ENCODE data around the gene KIAA1217. TPM values are rescaled to one million over a fixed set of nuclear protein-coding genes. Genes with fewer than 3 reads are reported as not detected.

Gene KIAA1217
- polyA plus RNA-seq, 1 experiment = 2.2 TPM

DNA sequence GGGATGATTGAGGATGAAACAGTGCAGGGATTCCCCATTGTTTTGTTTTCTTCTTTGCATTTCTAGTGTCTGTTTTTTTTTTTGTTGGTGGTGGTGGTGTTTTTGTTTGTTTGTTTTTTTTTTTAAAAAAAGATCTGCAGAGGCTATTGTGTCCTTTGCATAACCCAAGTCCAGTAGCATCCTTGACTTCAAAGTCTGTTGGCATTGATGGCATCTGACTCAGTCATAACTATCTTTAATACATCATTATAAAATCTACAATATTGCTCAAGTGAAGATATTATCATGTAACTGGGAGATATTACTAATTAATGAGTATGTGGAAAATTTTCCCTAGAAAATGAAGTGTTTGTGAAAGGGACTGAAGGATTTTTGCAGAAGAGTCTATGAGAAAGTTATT is 70.2 kb downstream of the KIAA1217 start:
- ChIA-PET POLR2A (interaction anchor here (0.6 kb wide), 1 partner anchor 64 kb away, joined by 3 read pairs; no protein-coding TSS in a partner anchor), CTCF (no interaction called here)

DNA sequence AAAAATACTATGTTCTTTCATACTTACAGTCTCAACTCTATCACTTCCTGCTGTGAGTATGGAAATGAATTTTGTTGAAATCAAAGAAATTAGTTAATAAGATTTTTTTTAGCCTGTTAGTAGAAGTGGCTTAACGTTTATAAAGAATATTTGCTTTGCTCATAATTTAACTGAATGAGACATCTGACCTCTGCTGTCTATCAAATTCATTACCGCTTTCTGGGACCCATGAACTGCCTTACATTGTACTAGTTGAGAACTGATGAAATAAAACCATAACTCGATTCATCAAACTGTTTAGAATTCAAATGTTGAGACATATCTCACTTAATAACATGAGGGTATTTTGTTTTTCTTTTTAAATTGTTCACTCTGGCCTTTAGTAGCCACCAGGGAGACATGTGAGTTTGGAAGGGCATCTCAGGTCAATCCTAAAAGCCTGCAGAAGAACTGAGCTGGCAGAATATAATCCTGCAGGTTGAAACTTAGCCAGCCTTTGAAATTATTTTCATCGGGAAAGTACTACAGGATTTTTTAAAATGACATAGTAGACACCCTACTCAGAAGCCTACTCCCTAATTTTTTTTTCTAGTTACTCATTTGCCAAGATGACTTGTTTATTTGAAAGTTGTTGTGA is 78.7 kb downstream of the KIAA1217 start:
- ChIA-PET POLR2A (no interaction called here), CTCF (no interaction called here)
- no peaks in the 10 kb centered on the region for H3K36me3 ChIP-seq (ENCODE audit: control insufficient read depth, insufficient read depth, low read length)
- DNase-seq (ENCODE audit: low read depth) = no peak
- no peak overlapping the region for H3K4me3 ChIP-seq (ENCODE audit: low read depth, low read length)
- TF ChIP-seq, protein P1, sequence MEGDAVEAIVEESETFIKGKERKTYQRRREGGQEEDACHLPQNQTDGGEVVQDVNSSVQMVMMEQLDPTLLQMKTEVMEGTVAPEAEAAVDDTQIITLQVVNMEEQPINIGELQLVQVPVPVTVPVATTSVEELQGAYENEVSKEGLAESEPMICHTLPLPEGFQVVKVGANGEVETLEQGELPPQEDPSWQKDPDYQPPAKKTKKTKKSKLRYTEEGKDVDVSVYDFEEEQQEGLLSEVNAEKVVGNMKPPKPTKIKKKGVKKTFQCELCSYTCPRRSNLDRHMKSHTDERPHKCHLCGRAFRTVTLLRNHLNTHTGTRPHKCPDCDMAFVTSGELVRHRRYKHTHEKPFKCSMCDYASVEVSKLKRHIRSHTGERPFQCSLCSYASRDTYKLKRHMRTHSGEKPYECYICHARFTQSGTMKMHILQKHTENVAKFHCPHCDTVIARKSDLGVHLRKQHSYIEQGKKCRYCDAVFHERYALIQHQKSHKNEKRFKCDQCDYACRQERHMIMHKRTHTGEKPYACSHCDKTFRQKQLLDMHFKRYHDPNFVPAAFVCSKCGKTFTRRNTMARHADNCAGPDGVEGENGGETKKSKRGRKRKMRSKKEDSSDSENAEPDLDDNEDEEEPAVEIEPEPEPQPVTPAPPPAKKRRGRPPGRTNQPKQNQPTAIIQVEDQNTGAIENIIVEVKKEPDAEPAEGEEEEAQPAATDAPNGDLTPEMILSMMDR (IDR thresholded peaks at IDR 0.05; ENCODE audit: insufficient read depth, low read depth, low read length) = no peak
- no peaks in the 10 kb centered on the region for H3K27me3 ChIP-seq (ENCODE audit: control insufficient read depth, insufficient read depth, low read length)

More for the DNA sequence above, 70.2 kb downstream of the KIAA1217 start:
- Histone ChIP-seq H3K4me3 (ENCODE audit: low read depth, low read length) (no peak overlapping the region), H3K27me3 (ENCODE audit: control insufficient read depth, insufficient read depth, low read length) (no peaks in the 10 kb centered on the region), H3K36me3 (ENCODE audit: control insufficient read depth, insufficient read depth, low read length) (no peaks in the 10 kb centered on the region)
- DNase-seq (ENCODE audit: low read depth) = no peak
- TF ChIP-seq, protein P1 (IDR thresholded peaks at IDR 0.05; ENCODE audit: insufficient read depth, low read depth, low read length) = no peak

DNA sequence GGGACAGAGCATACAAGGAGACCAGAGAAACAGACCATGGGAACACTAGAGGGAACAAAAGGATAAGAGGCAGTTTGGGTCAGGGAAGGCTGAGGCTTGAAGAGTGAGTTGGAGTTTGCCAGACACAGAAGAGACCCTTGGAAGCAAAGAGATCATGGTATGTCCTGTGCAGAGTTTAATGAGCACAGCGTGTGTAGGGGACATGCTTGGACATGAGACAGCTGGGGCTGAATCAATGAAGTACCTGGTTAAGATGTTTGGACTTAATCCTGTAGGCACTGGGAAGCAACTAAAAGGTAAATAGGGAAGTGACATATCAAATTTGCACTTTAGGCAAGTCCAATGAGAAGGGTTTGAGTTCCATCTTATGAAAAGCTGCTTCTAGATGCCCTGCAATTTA is 79.6 kb downstream of the KIAA1217 start:
- no peaks in the 10 kb centered on the region for H3K36me3 ChIP-seq (ENCODE audit: control insufficient read depth, insufficient read depth, low read length)
- H3K4me3 ChIP-seq (ENCODE audit: low read depth, low read length) = no peak overlapping the region
- H3K27me3 ChIP-seq (ENCODE audit: control insufficient read depth, insufficient read depth, low read length) = no peaks in the 10 kb centered on the region
- DNase-seq (ENCODE audit: low read depth) = no peak
- POLR2A ChIA-PET = no interaction called here
- CTCF ChIA-PET = no interaction called here
- TF ChIP-seq, protein P1 (IDR thresholded peaks at IDR 0.05; ENCODE audit: insufficient read depth, low read depth, low read length) = no peak

DNA sequence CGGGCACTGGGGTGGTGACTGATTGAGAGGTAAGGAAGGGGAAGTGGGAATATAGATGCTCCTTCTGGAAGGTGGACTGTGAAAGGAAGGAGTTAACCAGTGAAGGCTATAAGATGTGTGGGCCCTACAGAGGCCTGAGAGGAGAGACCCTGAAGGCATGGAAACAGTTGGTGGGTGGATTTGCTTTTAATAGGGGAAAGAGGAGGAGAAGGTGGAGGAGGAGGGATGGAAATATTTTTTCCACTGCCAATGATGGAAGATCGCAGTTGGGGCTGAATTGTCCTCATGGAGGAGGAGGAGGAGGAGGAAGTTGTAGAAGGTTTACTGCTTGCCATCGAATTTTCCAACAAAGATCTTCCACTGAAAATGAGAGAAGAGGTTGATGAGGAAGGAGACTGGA is 80.3 kb downstream of the KIAA1217 start:
- CTCF ChIA-PET = no interaction called here
- POLR2A ChIA-PET = no interaction called here
- TF ChIP-seq, protein P1 (IDR thresholded peaks at IDR 0.05; ENCODE audit: insufficient read depth, low read depth, low read length) = no peak
- DNase-seq (ENCODE audit: low read depth) = no peak
- no peak overlapping the region for H3K4me3 ChIP-seq (ENCODE audit: low read depth, low read length)
- no peaks in the 10 kb centered on the region for H3K36me3 ChIP-seq (ENCODE audit: control insufficient read depth, insufficient read depth, low read length)
- no peaks in the 10 kb centered on the region for H3K27me3 ChIP-seq (ENCODE audit: control insufficient read depth, insufficient read depth, low read length)

DNA sequence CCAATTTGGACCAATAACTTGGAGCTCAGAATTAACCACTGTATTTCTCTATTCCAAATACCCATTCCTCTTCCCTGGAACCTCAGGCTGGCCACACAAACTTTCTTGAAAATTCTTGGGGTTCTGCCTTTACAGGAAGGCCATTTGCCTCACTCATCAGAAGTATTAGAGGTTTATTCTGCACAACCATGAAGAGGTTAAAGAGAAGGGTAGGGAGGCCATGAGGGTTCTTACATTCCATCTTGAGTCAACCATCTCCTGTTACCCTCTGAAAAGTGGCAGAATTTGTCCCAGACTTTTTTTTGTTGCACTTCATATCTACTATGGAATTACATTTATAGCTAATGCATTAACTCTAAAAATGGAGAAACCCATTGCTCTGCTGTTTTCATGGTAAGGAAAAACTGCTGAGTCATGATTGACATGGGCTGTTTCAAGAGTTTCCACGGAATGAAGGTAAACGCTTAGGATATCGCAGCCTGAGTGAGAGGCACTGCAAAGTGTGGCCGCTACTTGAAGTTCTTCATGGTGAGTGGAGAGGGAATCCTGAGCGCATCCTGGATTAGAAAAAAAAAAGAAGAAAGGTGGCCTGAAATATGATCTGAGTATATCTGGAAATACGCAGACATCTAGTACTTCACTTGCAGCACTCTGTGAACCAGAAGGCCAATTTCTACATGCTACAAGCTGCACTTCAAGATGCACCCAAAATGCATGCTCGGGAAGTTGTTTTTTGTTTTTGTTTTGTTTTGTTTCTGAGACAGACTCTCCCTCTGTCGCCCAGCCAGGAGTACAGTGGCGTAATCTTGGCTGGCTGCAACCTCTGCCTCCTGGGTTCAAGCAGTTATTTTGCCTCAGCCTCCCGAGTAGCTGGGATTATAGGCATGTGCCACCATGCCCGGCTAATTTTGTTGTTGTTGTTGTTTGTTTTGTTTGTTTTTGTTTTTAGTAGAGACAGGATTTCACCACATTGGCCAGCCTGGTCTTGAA is 83.7 kb downstream of the KIAA1217 start:
- ChIA-PET POLR2A (no interaction called here), CTCF (interaction anchor here (0.6 kb wide), 2 partner anchors 791 to 925 kb away, joined by 3 read pairs; no protein-coding TSS in a partner anchor)
- H3K27me3 ChIP-seq (ENCODE audit: control insufficient read depth, insufficient read depth, low read length) = no peaks in the 10 kb centered on the region
- no peak for DNase-seq (ENCODE audit: low read depth)
- TF ChIP-seq, protein P1 (IDR thresholded peaks at IDR 0.05; ENCODE audit: insufficient read depth, low read depth, low read length) = no peak
- H3K4me3 ChIP-seq (ENCODE audit: low read depth, low read length) = no peak overlapping the region
- H3K36me3 ChIP-seq (ENCODE audit: control insufficient read depth, insufficient read depth, low read length) = no peaks in the 10 kb centered on the region

Data from BJ (cell line).